AG10803 (cell line): ENCODE measurements around the gene CDKN2C.
"Not testable (repeated sequence)": the region's sequence is repeated elsewhere in the genome, so short reads cannot be mapped to it uniquely, and the experiment has no call there.

Source experiments
- DNase-seq: peaks from one replicate; pipeline ENCODE4 v3.0.0; 2010; ENCODE audit warnings: low read depth
- H3K4me3 ChIP-seq: 2 replicates; pipeline ENCODE4 v1.5.1; 2011; ENCODE audit warnings: mild to moderate bottlenecking, low read length, control low read depth
- CTCF ChIP-seq: conservative IDR thresholded peaks from 2 replicates; pipeline ENCODE4 v1.5.1; 2011; ENCODE audit warnings: mild to moderate bottlenecking, low read length, control low read depth, inconsistent platforms

CDKN2C gene

GRCh38 chr1:50992532-50993318 is 22.7 kb downstream of the CDKN2C start:
- DNase-seq = no peak
- TF ChIP-seq CTCF = no peak
- no peak overlapping the region for H3K4me3 ChIP-seq

- no peak for TF ChIP-seq CTCF
- H3K4me3 ChIP-seq = no peak overlapping the region
- no peak for DNase-seq
Measured at GRCh38 chr1:50993645-50994044, 23.6 kb downstream of the CDKN2C start.

- no peak for DNase-seq
- no peak overlapping the region for H3K4me3 ChIP-seq
- TF ChIP-seq CTCF = no peak
Measured at GRCh38 chr1:50994997-50995396, 25.0 kb downstream of the CDKN2C start.

GRCh38 chr1:50995651-50996050 is 25.6 kb downstream of the CDKN2C start:
- no peak for TF ChIP-seq CTCF
- no peak overlapping the region for H3K4me3 ChIP-seq
- no peak for DNase-seq

- no peak overlapping the region for H3K4me3 ChIP-seq
- TF ChIP-seq CTCF = no peak
- DNase-seq = no peak
Measured at GRCh38 chr1:50996083-50996482, 26.0 kb downstream of the CDKN2C start.

- not testable (repeated sequence) for DNase-seq, H3K4me3 ChIP-seq
Measured at GRCh38 chr1:50999375-50999774, 29.3 kb downstream of the CDKN2C start.

GRCh38 chr1:51000160-51000559 is 30.1 kb downstream of the CDKN2C start:
- H3K4me3 ChIP-seq = no peak overlapping the region
- no peak for TF ChIP-seq CTCF
- DNase-seq = no peak
